Lung (tissue), 12 donors: Measurements from ENCODE around the gene SETD2. TPM values are rescaled to one million over a fixed set of nuclear protein-coding genes. Genes with fewer than 3 reads are reported as not detected.

Experiments
- ATAC-seq: fragments of 200-7000 bp; cut with Tn5 transposase; one replicate; pipeline ENCODE4 v1.9.1; 2020; ENCODE audit warnings: moderate number of reproducible peaks; ENCODE audit not compliant: insufficient read depth, low FRiP score
- DNase-seq, 3 donors: peaks; one replicate each; pipeline ENCODE4 v3.0.0-alpha.2; 2013 to 2017
- H3K27ac ChIP-seq, 2 donors: one replicate each; pipeline ENCODE4 v1.5.1; 2013; ENCODE audit warnings: mild to moderate bottlenecking in 2 of 2, moderate library complexity in 2 of 2, control low read depth in 1 of 2, inconsistent platforms in 1 of 2, low read depth in 1 of 2, low read length in 1 of 2
- H3K27me3 ChIP-seq, 3 donors: one replicate each; pipeline ENCODE4 v1.5.1; 2013; ENCODE audit warnings: low read length in 2 of 3; ENCODE audit not compliant: control insufficient read depth in 3 of 3, insufficient read depth in 3 of 3
- H3K36me3 ChIP-seq, 4 donors: one replicate each; pipeline ENCODE4 v1.5.1; 2013; ENCODE audit warnings: low read length in 4 of 4, mild to moderate bottlenecking in 1 of 4, moderate library complexity in 1 of 4; ENCODE audit not compliant: control insufficient read depth in 4 of 4, insufficient read depth in 4 of 4
- H3K4me1 ChIP-seq, 5 donors: one replicate each; pipeline ENCODE4 v1.5.1; 2013; ENCODE audit warnings: low read length in 5 of 5, mild to moderate bottlenecking in 2 of 5, moderate library complexity in 1 of 5; ENCODE audit not compliant: control insufficient read depth in 5 of 5, insufficient read depth in 5 of 5
- H3K4me3 ChIP-seq: one replicate; pipeline ENCODE4 v1.5.1; 2013; ENCODE audit warnings: mild to moderate bottlenecking, control low read depth, moderate library complexity
- H3K9ac ChIP-seq, 2 donors: one replicate each; pipeline ENCODE4 v1.5.1; 2013; ENCODE audit warnings: low read length in 2 of 2, control low read depth in 1 of 2; ENCODE audit not compliant: insufficient read depth in 1 of 2
- H3K9me3 ChIP-seq, 4 donors: one replicate each; pipeline ENCODE4 v1.5.1; 2013; ENCODE audit warnings: low read length in 3 of 4, mild to moderate bottlenecking in 1 of 4, moderate library complexity in 1 of 4; ENCODE audit not compliant: control insufficient read depth in 4 of 4, insufficient read depth in 3 of 4
- WGBS, 2 donors: extraction: QIAGEN DNeasy Blood & Tissue Kit; methylation state at CpG; one replicate each; pipeline ENCODE4 v1.1.7; 2013; 5-methylcytosine and 5-hydroxymethylcytosine counted together
- polyA plus RNA-seq, 2 donors: library from polyadenylated mRNA; stranded (reverse); fragments of 200-250 nt; gene quantifications; one replicate each; pipeline ENCODE4 v1.2.1, GENCODE V29; 2013
- total RNA-seq, 2 donors: library from RNA; depleted of rRNA in 1 of 2; stranded (reverse); fragments of >200 nt in 1 of 2; gene quantifications; one replicate each; pipeline ENCODE4 v1.2.1, GENCODE V29; 2014 to 2021
- TF ChIP-seq, protein P1 (sequence below): IDR thresholded peaks from 2 replicates; pipeline ENCODE4 v1.5.1; 2012; ENCODE audit warnings: mild to moderate bottlenecking; ENCODE audit errors: control extremely low read depth, extremely low read depth
- donor health status: control.
- donor health status: control.
- donor health status: Bipolar disorder and iron deficiency.
- donor health status: healthy.
- donor health status: DM: yes; HTN: yes; CAD: no.

The SETD2 gene
- total and polyA plus RNA-seq, 4 donors = 10.4 to 107 (median 25.0) TPM

- no peak overlapping the region for H3K4me3 ChIP-seq
- DNase-seq (no peak), ATAC-seq (no peak)
- H3K9ac ChIP-seq = no peak overlapping the region
- 82 to 85% methylated on average over 5 of the region's 5 CpGs for WGBS, 2 donors
- H3K4me1 ChIP-seq = peaks cover 0 to 5% (median 0%) of the 10 kb centered on the region in 5 donors
- H3K9me3 ChIP-seq = no peaks in the 10 kb centered on the region
- no peaks in the 10 kb centered on the region for H3K27me3 ChIP-seq
- no peak overlapping the region for H3K27ac ChIP-seq
- TF ChIP-seq, protein P1, sequence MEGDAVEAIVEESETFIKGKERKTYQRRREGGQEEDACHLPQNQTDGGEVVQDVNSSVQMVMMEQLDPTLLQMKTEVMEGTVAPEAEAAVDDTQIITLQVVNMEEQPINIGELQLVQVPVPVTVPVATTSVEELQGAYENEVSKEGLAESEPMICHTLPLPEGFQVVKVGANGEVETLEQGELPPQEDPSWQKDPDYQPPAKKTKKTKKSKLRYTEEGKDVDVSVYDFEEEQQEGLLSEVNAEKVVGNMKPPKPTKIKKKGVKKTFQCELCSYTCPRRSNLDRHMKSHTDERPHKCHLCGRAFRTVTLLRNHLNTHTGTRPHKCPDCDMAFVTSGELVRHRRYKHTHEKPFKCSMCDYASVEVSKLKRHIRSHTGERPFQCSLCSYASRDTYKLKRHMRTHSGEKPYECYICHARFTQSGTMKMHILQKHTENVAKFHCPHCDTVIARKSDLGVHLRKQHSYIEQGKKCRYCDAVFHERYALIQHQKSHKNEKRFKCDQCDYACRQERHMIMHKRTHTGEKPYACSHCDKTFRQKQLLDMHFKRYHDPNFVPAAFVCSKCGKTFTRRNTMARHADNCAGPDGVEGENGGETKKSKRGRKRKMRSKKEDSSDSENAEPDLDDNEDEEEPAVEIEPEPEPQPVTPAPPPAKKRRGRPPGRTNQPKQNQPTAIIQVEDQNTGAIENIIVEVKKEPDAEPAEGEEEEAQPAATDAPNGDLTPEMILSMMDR = no peak
- H3K36me3 ChIP-seq = peaks cover 11 to 27% (median 13%) of the 10 kb centered on the region in 4 donors
These were observed 50.1 kb downstream of the SETD2 start for GRCh38 chr3:47113669-47114365.

GRCh38 chr3:47112997-47113396 lies 50.9 kb downstream of the SETD2 start:
- TF ChIP-seq, protein P1 = no peak
- no peak overlapping the region for H3K4me3 ChIP-seq
- H3K27ac ChIP-seq = no peak overlapping the region
- ATAC-seq (no peak), DNase-seq (no peak)
- H3K36me3 ChIP-seq = peaks cover 12 to 29% (median 13%) of the 10 kb centered on the region in 4 donors
- H3K27me3 ChIP-seq = no peaks in the 10 kb centered on the region
- 96% methylated on average over 2 of the region's 2 CpGs for WGBS, 2 donors
- H3K4me1 ChIP-seq = peaks cover 0 to 4% (median 2%) of the 10 kb centered on the region in 5 donors
- no peaks in the 10 kb centered on the region for H3K9me3 ChIP-seq
- H3K9ac ChIP-seq = no peak overlapping the region

- ATAC-seq = no peak
- H3K36me3 ChIP-seq = peaks cover 10 to 32% (median 14%) of the 10 kb centered on the region in 4 donors
These were observed 54.5 kb downstream of the SETD2 start for GRCh38 chr3:47109393-47109792.

More at GRCh38 chr3:47109393-47109792, 54.5 kb downstream of the SETD2 start:
- DNase-seq = no peak
- Histone ChIP-seq H3K27me3 (no peaks in the 10 kb centered on the region), H3K9me3 (no peaks in the 10 kb centered on the region), H3K4me1 (peaks cover 0 to 3% (median 0%) of the 10 kb centered on the region in 5 donors), H3K27ac (no peak overlapping the region), H3K9ac (no peak overlapping the region), H3K4me3 (no peak overlapping the region)
- TF ChIP-seq, protein P1 = no peak
- WGBS, 2 donors = 96 to 99% methylated on average over 9 of the region's 9 CpGs
